Vagina (tissue), 2 donors: Measurements from ENCODE around the gene LRRC42.

Experiments used
- POLR2A ChIP-seq, 2 donors: fragments of 450-650 bp; IDR thresholded peaks; one replicate each; pipeline ENCODE4 v1.6.1; 2017; ENCODE audit warnings: antibody characterized with exemption in 2 of 2, mild to moderate bottlenecking in 2 of 2, moderate library complexity in 2 of 2
- TF ChIP-seq, protein P1 (sequence below), 3 experiments: fragments of 450-650 bp in 2 of 3; fragments of 200-600 bp in 1 of 3; sonication (generic) in 1 of 3; IDR thresholded peaks; one replicate each; pipeline ENCODE4 v1.5.1; 2017 to 2019; ENCODE audit warnings: antibody characterized with exemption in 3 of 3, mild to moderate bottlenecking in 2 of 3, moderate library complexity in 2 of 3

DNA sequence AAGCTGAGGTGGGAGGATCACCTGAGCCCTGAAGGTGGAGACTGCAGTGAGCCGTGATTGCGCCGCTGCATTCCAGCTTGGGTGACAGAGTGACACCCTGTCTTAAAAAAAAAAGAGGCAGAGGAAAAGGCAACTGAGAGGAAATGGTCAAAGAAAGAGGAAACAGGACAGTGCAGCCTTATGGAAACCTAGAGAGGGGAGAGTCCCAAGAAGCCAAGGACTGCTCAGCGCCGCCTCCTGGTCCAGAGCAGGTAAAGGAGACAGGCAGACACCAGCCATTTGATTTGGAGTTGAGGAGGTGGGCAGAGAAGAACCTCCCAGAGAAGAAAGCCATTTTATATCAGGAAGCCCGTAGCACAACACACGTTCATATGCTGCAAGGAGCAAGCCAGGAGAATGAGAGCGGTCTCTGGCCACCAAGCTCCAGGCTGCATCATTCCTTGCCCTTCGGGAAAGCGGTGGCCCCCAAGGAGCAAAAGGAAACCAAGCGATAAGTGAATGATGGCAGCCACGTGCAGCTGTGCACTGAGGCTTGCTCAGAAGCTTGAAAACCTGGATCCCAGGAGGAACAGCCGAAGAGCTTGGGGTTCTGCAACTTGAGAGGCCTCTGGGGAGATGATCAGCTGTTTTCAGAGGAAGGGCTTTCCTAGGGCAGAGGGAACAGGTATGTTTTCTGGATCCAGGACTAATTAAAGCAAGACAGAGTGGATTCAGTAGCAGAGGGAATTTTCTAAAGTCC is 33.7 kb downstream of the LRRC42 start:
- TF ChIP-seq, protein P1, sequence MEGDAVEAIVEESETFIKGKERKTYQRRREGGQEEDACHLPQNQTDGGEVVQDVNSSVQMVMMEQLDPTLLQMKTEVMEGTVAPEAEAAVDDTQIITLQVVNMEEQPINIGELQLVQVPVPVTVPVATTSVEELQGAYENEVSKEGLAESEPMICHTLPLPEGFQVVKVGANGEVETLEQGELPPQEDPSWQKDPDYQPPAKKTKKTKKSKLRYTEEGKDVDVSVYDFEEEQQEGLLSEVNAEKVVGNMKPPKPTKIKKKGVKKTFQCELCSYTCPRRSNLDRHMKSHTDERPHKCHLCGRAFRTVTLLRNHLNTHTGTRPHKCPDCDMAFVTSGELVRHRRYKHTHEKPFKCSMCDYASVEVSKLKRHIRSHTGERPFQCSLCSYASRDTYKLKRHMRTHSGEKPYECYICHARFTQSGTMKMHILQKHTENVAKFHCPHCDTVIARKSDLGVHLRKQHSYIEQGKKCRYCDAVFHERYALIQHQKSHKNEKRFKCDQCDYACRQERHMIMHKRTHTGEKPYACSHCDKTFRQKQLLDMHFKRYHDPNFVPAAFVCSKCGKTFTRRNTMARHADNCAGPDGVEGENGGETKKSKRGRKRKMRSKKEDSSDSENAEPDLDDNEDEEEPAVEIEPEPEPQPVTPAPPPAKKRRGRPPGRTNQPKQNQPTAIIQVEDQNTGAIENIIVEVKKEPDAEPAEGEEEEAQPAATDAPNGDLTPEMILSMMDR (IDR thresholded peaks at IDR 0.05) = no peak
- TF ChIP-seq POLR2A (IDR thresholded peaks at IDR 0.05) = no peak
